Karpas-422 (cell line): Measurements from ENCODE around the gene ANKLE2. TPM values are rescaled to one million over a fixed set of nuclear protein-coding genes. Genes with fewer than 3 reads are reported as not detected.
"Not testable (repeated sequence)": the region's sequence is repeated elsewhere in the genome, so short reads cannot be mapped to it uniquely, and the experiment has no call there.

Source experiments
- DNase-seq: peaks from one replicate; pipeline ENCODE4 v3.0.0-alpha.2; 2015
- H2AFZ ChIP-seq: fragments of 200-600 bp; sonication (generic); 2 replicates; pipeline ENCODE4 v1.6.1; 2014; ENCODE audit warnings: antibody characterized with exemption, low read length, mixed read lengths
- H3K27ac ChIP-seq: fragments of 200-600 bp; sonication (generic); 2 replicates; pipeline ENCODE4 v1.5.1; 2014; ENCODE audit warnings: mild to moderate bottlenecking, low read length, moderate library complexity
- H3K27me3 ChIP-seq: fragments of 200-600 bp; sonication (generic); 2 replicates; pipeline ENCODE4 v1.6.1; 2014; ENCODE audit warnings: low read length, mixed read lengths
- H3K36me3 ChIP-seq: fragments of 200-600 bp; sonication (generic); 2 replicates; pipeline ENCODE4 v1.6.1; 2014; ENCODE audit warnings: low read length, mixed read lengths; ENCODE audit not compliant: insufficient read depth
- H3K4me1 ChIP-seq: fragments of 200-600 bp; sonication (generic); 2 replicates; pipeline ENCODE4 v1.6.1; 2014; ENCODE audit warnings: mild to moderate bottlenecking, low read length, mixed read lengths
- H3K4me2 ChIP-seq: fragments of 200-600 bp; sonication (generic); 2 replicates; pipeline ENCODE4 v1.6.1; 2014; ENCODE audit warnings: low read length, low read depth, mild to moderate bottlenecking; ENCODE audit not compliant: poor library complexity, severe bottlenecking
- H3K4me3 ChIP-seq: fragments of 200-600 bp; sonication (generic); 2 replicates; pipeline ENCODE4 v1.5.1; 2014; ENCODE audit warnings: mild to moderate bottlenecking, antibody characterized with exemption, low read length, mixed read lengths
- H3K79me2 ChIP-seq: fragments of 200-600 bp; sonication (generic); 2 replicates; pipeline ENCODE4 v1.6.1; 2014; ENCODE audit warnings: mild to moderate bottlenecking, low read length, mixed read lengths
- H3K9ac ChIP-seq: fragments of 200-600 bp; sonication (generic); 2 replicates; pipeline ENCODE4 v1.6.0; 2014; ENCODE audit warnings: low read length
- H3K9me2 ChIP-seq: fragments of 200-600 bp; sonication (generic), shearing (Covaris generic); replicated peaks from 2 replicates; pipeline ENCODE4 v1.6.0; 2014; ENCODE audit warnings: mild to moderate bottlenecking, low read length, moderate library complexity; ENCODE audit not compliant: insufficient read depth
- H3K9me3 ChIP-seq: fragments of 300-700, 200-600 bp; sonication (generic); 2 replicates; pipeline ENCODE4 v1.6.1; 2014; ENCODE audit warnings: low read length, mixed read lengths
- H4K20me1 ChIP-seq: fragments of 200-600 bp; sonication (generic); 2 replicates; pipeline ENCODE4 v1.6.1; 2014; ENCODE audit warnings: mild to moderate bottlenecking, antibody characterized with exemption, low read length, low read depth; ENCODE audit not compliant: insufficient read depth
- total RNA-seq: library from RNA; depleted of rRNA; stranded (reverse); fragments of >200 nt; shearing (Covaris generic); gene quantifications from 2 replicates; pipeline ENCODE4 v1.2.3, GENCODE V29; 2014; ENCODE audit warnings: low replicate concordance

The ANKLE2 gene
- total RNA-seq, 1 experiment from 2014 or later = 42.7 TPM

DNA sequence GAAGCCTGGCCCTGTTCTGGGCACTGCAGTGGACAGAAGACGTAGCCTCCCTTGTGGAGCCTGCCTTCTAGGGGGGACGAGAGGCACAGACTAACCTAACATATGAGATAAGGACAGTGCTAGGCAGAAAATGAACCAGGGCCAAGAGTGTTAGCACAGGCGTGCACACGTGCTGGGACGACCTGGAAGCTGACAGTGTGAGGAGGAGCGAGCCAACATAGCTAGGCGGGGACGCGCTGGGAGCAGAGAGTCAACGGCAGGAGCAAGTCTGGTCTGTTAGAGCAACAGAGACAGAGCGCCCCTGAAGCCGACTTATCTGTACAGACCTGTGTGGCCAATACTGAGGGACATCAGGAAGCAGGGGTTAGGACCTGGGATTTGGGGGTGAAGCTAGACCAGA, 66.2 kb downstream of the ANKLE2 start:
- Histone ChIP-seq H3K36me3 (peaks cover 31% of the 10 kb centered on the region), H3K4me1 (peaks cover 10% of the 10 kb centered on the region), H3K79me2 (peaks cover 22% of the 10 kb centered on the region), H3K9me3 (no peaks in the 10 kb centered on the region), H3K27me3 (no peaks in the 10 kb centered on the region), H3K4me2 (no peak overlapping the region), H2AFZ (no peak overlapping the region), H4K20me1 (no peaks in the 10 kb centered on the region), H3K27ac (no peak overlapping the region), H3K4me3 (no peak overlapping the region), H3K9me2 (no peaks in the 10 kb centered on the region), H3K9ac (no peak overlapping the region)
- no peak for DNase-seq

DNA sequence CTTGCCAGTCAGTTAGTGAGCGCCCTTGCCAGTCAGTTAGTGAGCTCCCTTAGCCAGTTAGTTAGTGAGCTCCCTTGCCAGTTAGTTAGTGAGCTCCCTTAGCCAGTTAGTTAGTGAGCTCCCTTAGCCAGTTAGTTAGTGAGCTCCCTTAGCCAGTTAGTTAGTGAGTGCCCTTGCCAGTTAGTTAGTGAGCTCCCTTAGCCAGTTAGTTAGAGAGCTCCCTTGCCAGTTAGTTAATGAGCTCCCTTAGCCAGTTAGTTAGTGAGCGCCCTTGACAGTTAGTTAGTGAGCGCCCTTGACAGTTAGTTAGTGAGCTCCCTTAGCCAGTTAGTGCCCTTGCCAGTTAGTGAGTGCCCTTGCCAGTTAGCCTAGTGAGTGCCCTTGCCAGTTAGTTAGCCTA, 66.7 kb downstream of the ANKLE2 start:
- not testable (repeated sequence) for H4K20me1 ChIP-seq, H2AFZ ChIP-seq, H3K27me3 ChIP-seq, H3K4me1 ChIP-seq, DNase-seq, H3K27ac ChIP-seq, H3K9ac ChIP-seq, H3K9me3 ChIP-seq, H3K4me3 ChIP-seq, H3K9me2 ChIP-seq, H3K4me2 ChIP-seq
- Histone ChIP-seq H3K79me2 (peaks cover 26% of the 10 kb centered on the region), H3K36me3 (peaks cover 32% of the 10 kb centered on the region)

DNA sequence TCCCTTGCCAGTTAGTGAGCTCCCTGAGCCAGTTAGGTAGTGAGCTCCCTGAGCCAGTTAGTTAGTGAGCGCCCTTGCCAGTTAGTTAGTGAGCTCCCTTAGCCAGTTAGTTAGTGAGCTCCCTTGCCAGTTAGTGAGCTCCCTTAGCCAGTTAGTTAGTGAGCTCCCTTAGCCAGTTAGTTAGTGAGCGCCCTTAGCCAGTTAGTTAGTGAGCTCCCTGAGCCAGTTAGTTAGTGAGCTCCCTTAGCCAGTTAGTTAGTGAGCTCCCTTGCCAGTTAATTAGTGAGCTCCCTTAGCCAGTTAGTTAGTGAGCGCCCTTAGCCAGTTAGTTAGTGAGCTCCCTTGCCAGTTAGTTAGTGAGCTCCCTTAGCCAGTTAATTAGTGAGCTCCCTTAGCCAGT, 69.6 kb downstream of the ANKLE2 start:
- Histone ChIP-seq H3K36me3 (peaks cover 22% of the 10 kb centered on the region), H3K79me2 (peaks cover 29% of the 10 kb centered on the region)
- not testable (repeated sequence) for H3K27me3 ChIP-seq, H3K4me2 ChIP-seq, H3K9me2 ChIP-seq, H3K9me3 ChIP-seq, H2AFZ ChIP-seq, DNase-seq, H3K4me1 ChIP-seq, H3K27ac ChIP-seq, H4K20me1 ChIP-seq, H3K4me3 ChIP-seq, H3K9ac ChIP-seq

DNA sequence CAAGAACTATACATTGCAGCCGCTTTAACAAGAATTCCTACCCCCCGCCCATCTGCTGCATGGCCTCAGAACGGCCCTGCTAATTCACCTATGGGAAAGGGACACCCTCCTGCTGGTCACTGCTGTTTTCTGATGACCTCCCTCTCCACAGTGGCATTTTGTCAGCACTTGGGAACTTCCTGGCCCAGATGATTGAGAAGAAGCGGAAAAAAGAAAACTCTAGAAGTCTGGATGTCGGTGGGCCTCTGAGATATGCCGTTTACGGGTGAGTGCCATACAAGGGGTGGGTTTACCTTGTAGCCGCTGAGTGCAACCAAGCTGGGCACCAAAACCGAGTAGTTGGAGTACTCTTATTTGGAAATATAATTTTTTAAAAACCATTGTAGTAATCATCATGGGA, 71.5 kb downstream of the ANKLE2 start:
- no peak overlapping the region for H3K4me2 ChIP-seq
- H3K79me2 ChIP-seq = peaks cover 44% of the 10 kb centered on the region

DNA sequence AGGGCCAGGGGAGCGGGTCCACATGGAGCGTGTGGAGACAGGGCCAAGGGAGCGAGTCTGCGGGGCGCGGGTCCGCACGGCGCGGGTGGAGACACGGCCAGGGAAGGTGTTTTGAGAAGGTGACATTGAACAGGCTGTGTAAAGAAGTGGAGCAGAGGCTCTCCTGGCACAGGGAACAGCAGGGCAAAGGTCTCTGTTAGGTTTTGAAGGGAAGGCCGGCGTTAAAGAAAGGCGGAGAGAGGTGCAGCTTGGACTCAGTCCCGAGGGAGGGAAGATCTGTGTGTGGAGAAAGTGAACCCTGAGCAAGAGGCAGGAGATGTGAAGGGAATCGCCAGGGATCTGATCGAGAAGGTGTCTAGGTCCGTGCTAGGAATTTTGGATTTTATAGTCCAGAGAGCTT, 72.4 kb downstream of the ANKLE2 start:
- Histone ChIP-seq H3K4me1 (peaks cover 21% of the 10 kb centered on the region), H2AFZ (no peak overlapping the region), H3K9me3 (no peaks in the 10 kb centered on the region), H3K79me2 (peaks cover 43% of the 10 kb centered on the region), H3K4me3 (peak overlapping the region; percentile 48), H3K27ac (no peak overlapping the region), H3K27me3 (no peaks in the 10 kb centered on the region), H3K9ac (peak overlapping the region; percentile 41; the same call in 1 of the 2 replicates), H3K36me3 (peaks cover 17% of the 10 kb centered on the region), H3K4me2 (peak overlapping the region; percentile 60), H3K9me2 (no peaks in the 10 kb centered on the region), H4K20me1 (peaks cover 11% of the 10 kb centered on the region)
- no peak for DNase-seq

More for the DNA sequence above, 71.5 kb downstream of the ANKLE2 start:
- no peaks in the 10 kb centered on the region for H3K27me3 ChIP-seq
- no peak overlapping the region for H3K9ac ChIP-seq
- H3K36me3 ChIP-seq = peaks cover 19% of the 10 kb centered on the region
- no peak overlapping the region for H3K27ac ChIP-seq
- H3K4me1 ChIP-seq = peaks cover 20% of the 10 kb centered on the region
- peaks cover 11% of the 10 kb centered on the region for H4K20me1 ChIP-seq
- no peaks in the 10 kb centered on the region for H3K9me2 ChIP-seq
- H3K4me3 ChIP-seq = no peak overlapping the region
- no peak for DNase-seq
- H3K9me3 ChIP-seq = no peaks in the 10 kb centered on the region
- no peak overlapping the region for H2AFZ ChIP-seq

DNA sequence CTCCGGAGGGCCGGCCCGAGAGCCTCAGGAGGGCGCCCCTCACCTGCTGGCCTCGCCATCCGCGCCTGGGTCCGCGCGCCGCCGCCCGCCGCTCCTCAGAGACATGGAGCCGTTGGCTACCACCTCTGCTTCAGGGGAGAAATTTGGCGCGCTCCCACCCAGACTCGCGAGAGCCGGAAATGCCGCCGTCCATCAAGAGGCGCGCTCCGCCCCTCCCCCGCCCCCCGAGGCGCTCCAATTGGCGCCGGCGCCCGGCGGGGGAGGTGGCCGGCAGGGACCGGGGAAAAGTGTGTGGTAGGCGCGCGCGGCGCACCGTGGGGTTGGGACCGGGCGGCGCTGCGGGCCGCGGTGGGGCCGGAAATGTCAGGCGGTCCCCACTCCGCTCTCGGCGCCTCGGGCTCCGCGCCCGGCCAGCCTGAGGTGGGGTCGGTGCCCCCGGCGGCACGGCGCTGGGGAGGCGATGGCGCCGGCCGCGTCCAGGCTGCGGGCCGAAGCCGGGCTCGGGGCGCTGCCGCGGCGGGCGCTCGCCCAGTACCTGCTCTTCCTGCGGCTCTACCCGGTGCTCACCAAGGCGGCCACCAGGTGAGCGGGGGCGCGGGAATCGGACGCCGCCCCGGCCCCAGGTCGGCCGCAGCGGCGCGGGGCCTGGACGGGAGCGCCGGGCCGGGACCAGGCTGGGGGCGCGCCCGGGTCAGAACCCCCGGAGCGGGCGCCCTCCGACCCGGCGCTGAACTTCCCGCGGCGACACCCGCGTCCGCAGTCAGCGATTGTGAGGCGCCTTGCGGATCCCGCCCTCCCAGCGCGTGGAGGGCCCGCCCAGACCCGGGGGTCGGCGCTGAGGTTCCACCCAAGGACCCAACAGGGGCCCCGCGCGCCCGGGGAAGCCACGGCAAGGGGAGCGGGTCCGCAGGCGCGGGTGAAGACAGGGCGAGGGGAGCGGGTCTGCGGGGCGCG, 74.1 kb downstream of the ANKLE2 start, which contains the start of the genes POLE and PXMP2:
Gene POLE (minus strand): TSS at position 132 of the 954 bp plus-strand sequence. CDS start 27 bp downstream, at position 105.
Gene PXMP2 (plus strand): TSS at position 377 of the 954 bp plus-strand sequence. CDS start 84 bp downstream, at position 461.
- Histone ChIP-seq H3K36me3 (peaks cover 17% of the 10 kb centered on the region), H3K27ac (peak within 1 kb of the TSS; percentile 53), H3K4me3 (peak within 1 kb of the TSS; percentile 86), H4K20me1 (peaks cover 11% of the 10 kb centered on the region), H3K4me2 (peak within 1 kb of the TSS; percentile 75), H3K9me3 (no peaks in the 10 kb centered on the region), H3K27me3 (no peaks in the 10 kb centered on the region), H3K9me2 (no peaks in the 10 kb centered on the region), H3K4me1 (peaks cover 21% of the 10 kb centered on the region), H3K9ac (peak within 1 kb of the TSS; percentile 87), H3K79me2 (peaks cover 57% of the 10 kb centered on the region), H2AFZ (no peak within 1 kb of the TSS)
- peak; percentile 98 for DNase-seq

DNA sequence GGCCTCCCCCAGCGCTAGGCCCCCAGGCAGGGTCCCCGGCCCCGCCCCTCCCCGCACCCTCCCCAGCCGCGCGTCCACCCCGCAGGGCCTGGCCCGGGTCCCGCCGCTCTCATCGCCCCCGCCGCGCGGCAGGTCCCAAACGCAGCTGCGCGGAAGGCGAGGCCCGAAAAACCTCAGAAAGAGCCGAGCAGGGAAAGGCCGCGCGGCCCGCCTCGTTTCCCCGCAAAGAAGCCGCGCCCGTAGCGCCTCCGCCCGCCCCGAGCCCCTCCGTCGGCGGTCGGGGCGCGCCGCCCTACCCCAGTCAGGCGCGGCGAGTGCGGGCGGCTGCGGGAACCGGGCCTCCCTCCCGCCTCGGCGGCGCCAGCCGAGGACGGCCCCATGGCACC, 74.8 kb downstream of the ANKLE2 start:
- Histone ChIP-seq H4K20me1 (peaks cover 11% of the 10 kb centered on the region), H2AFZ (no peak overlapping the region), H3K27me3 (no peaks in the 10 kb centered on the region), H3K9ac (peak overlapping the region; percentile 82), H3K9me3 (no peaks in the 10 kb centered on the region), H3K4me1 (peaks cover 21% of the 10 kb centered on the region), H3K36me3 (peaks cover 16% of the 10 kb centered on the region), H3K27ac (peak overlapping the region; percentile 53), H3K4me3 (peak overlapping the region; percentile 86), H3K4me2 (peak overlapping the region; percentile 75), H3K9me2 (no peaks in the 10 kb centered on the region), H3K79me2 (peaks cover 61% of the 10 kb centered on the region)
- DNase-seq = peak; percentile 71

DNA sequence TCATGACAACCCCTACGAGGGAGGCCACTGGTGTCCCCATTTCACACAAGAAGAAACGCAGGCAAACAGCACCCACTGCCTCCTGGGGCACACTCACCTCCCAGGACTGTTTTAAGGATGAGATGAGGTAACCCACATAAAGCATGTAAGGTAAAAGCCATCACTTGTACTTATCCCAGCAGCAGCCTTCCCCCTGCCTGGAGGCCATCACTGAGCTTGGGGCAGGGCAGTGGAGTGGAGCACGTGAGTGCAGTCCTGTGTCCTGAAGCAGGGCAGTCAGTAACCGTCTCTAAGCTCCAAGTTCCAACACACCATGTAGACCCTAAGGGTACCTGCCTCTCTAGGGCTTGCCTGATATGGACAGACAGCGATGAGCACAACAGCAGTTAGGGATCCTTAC, 76.2 kb downstream of the ANKLE2 start:
- no peaks in the 10 kb centered on the region for H3K9me3 ChIP-seq
- no peaks in the 10 kb centered on the region for H3K27me3 ChIP-seq
- no peak overlapping the region for H2AFZ ChIP-seq
- no peak overlapping the region for H3K27ac ChIP-seq
- H4K20me1 ChIP-seq = peaks cover 23% of the 10 kb centered on the region
- DNase-seq = no peak
- H3K9ac ChIP-seq = peak overlapping the region; percentile 82; the same call in 1 of the 2 replicates
- peaks cover 74% of the 10 kb centered on the region for H3K79me2 ChIP-seq
- H3K36me3 ChIP-seq = peaks cover 10% of the 10 kb centered on the region; the same call in 1 of the 2 replicates
- peak overlapping the region; percentile 86 for H3K4me3 ChIP-seq
- peaks cover 21% of the 10 kb centered on the region for H3K4me1 ChIP-seq
- H3K4me2 ChIP-seq = peak overlapping the region; percentile 75
- no peaks in the 10 kb centered on the region for H3K9me2 ChIP-seq
